Peyer's patch (tissue), 4 donors: ENCODE results near the gene DNALI1. TPM values are rescaled to one million over a fixed set of nuclear protein-coding genes. Genes with fewer than 3 reads are reported as not detected.

Experiments
- DNase-seq, 3 donors: peaks; one replicate each; pipeline ENCODE4 v3.0.0-alpha.2; 2017 to 2019
- H3K27ac ChIP-seq, 4 donors: fragments of 200-600 bp; sonication (generic); one replicate each; pipeline ENCODE4 v1.5.1; 2016 to 2019
- H3K27me3 ChIP-seq, 2 donors: fragments of 200-600 bp; sonication (generic); one replicate each; pipeline ENCODE4 v1.5.1; 2019
- H3K36me3 ChIP-seq, 3 donors: fragments of 200-600 bp; sonication (generic); one replicate each; pipeline ENCODE4 v1.5.1; 2016 to 2019
- H3K4me1 ChIP-seq, 4 donors: fragments of 200-600 bp; sonication (generic); one replicate each; pipeline ENCODE4 v1.5.1; 2016 to 2019
- H3K4me3 ChIP-seq, 4 donors: fragments of 200-600 bp; sonication (generic); 1 replicate in 3 of 4; 2 replicates in 1 of 4; pipeline ENCODE4 v1.5.1; 2016 to 2019; ENCODE audit warnings: mild to moderate bottlenecking in 1 of 4
- H3K9me3 ChIP-seq, 4 donors: fragments of 200-600 bp; sonication (generic); one replicate each; pipeline ENCODE4 v1.5.1; 2016 to 2019; ENCODE audit warnings: mild to moderate bottlenecking in 1 of 4
- POLR2A ChIP-seq, 2 donors: fragments of 450-650 bp; IDR thresholded peaks; one replicate each; pipeline ENCODE4 v1.5.1; 2017; ENCODE audit warnings: antibody characterized with exemption in 2 of 2, mild to moderate bottlenecking in 2 of 2, moderate library complexity in 2 of 2
- total RNA-seq, 4 donors: library from RNA; depleted of rRNA; stranded (reverse); fragments of >200 nt; gene quantifications; one replicate each; pipeline ENCODE4 v1.1.0, GENCODE V29; 2016
- TF ChIP-seq, protein P1 (sequence below), 6 experiments: fragments of 450-650 bp in 4 of 6; fragments of 200-600 bp in 2 of 6; sonication (generic) in 1 of 6; IDR thresholded peaks; one replicate each; pipeline ENCODE4 v1.5.1; 2017 to 2019; ENCODE audit warnings: antibody characterized with exemption in 6 of 6, mild to moderate bottlenecking in 3 of 6, moderate library complexity in 1 of 6

The DNALI1 gene
- total RNA-seq, result 1 to 10 TPM; 1.7 to 7.9 (median 3.7) TPM

DNA sequence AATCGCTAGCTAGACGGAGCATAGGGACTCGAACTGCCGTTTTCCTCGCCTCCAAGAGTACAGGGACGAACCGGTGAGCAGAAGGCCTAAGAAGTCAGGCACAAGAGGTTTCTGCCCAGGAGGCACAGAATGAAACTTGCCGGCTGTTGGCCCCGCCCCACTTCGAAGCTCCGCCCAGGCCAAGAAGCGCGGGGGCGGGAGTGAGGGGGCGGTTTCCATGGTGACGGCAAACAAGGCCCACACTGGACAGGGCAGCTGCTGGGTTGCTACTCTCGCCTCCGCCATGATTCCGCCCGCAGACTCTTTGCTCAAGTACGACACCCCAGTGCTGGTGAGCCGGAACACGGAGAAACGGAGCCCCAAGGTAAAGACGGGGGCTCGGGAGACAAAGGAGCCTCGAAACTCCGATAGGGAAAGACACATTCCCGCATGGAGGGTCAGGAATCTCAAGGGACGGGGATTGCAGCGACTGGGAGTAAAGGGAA, at the start of gene DNALI1:
Gene DNALI1 (plus strand): TSS at position 229 of the 485 bp plus-strand sequence. CDS start 55 bp downstream, at position 284.
- no peaks in the 10 kb centered on the region for H3K9me3 ChIP-seq
- no peaks in the 10 kb centered on the region for H3K27me3 ChIP-seq
- peaks cover 0 to 17% (median 5%) of the 10 kb centered on the region in 4 donors for H3K4me1 ChIP-seq
- TF ChIP-seq, protein P1, sequence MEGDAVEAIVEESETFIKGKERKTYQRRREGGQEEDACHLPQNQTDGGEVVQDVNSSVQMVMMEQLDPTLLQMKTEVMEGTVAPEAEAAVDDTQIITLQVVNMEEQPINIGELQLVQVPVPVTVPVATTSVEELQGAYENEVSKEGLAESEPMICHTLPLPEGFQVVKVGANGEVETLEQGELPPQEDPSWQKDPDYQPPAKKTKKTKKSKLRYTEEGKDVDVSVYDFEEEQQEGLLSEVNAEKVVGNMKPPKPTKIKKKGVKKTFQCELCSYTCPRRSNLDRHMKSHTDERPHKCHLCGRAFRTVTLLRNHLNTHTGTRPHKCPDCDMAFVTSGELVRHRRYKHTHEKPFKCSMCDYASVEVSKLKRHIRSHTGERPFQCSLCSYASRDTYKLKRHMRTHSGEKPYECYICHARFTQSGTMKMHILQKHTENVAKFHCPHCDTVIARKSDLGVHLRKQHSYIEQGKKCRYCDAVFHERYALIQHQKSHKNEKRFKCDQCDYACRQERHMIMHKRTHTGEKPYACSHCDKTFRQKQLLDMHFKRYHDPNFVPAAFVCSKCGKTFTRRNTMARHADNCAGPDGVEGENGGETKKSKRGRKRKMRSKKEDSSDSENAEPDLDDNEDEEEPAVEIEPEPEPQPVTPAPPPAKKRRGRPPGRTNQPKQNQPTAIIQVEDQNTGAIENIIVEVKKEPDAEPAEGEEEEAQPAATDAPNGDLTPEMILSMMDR (IDR thresholded peaks at IDR 0.05), result no peak
- no peak for TF ChIP-seq POLR2A (IDR thresholded peaks at IDR 0.05)
- peak within 1 kb of the TSS in 2 of 4 donors; percentile 38 to 40 for H3K4me3 ChIP-seq
- H3K36me3 ChIP-seq, result peaks cover 0 to 7% (median 0%) of the 10 kb centered on the region in 3 donors
- peak within 1 kb of the TSS in 1 of 4 donors; percentile 37 for H3K27ac ChIP-seq
- peak; percentile 31 to 87 (median 79) for DNase-seq

DNA sequence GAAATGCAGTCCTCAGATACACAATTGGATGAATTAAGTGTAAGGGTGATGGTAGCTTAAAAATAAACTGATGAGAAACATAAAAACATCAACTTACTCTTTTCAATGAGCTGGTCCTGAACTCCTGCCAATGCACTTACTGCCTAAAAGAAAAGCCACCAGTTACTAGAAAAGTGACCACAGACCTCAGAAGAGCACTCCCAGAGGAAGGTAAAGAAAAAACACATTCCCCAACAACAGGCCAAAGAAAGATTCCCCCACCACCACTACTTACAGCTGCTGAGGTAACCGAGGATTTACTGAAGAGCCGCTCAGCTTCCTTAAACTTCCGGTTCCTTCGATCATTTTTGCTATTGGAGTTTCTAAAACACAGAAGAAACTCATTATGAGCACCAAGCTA, 47.6 kb upstream of the DNALI1 start:
- H3K4me3 ChIP-seq, result no peak overlapping the region
- TF ChIP-seq POLR2A (IDR thresholded peaks at IDR 0.05), result no peak
- TF ChIP-seq, protein P1 (IDR thresholded peaks at IDR 0.05), result no peak
- no peak for DNase-seq
- peaks cover 0 to 65% (median 0%) of the 10 kb centered on the region in 3 donors for H3K36me3 ChIP-seq
- peaks cover 0 to 14% (median 2%) of the 10 kb centered on the region in 4 donors for H3K4me1 ChIP-seq
- no peaks in the 10 kb centered on the region for H3K27me3 ChIP-seq
- H3K9me3 ChIP-seq, result no peaks in the 10 kb centered on the region
- H3K27ac ChIP-seq, result no peak overlapping the region

DNA sequence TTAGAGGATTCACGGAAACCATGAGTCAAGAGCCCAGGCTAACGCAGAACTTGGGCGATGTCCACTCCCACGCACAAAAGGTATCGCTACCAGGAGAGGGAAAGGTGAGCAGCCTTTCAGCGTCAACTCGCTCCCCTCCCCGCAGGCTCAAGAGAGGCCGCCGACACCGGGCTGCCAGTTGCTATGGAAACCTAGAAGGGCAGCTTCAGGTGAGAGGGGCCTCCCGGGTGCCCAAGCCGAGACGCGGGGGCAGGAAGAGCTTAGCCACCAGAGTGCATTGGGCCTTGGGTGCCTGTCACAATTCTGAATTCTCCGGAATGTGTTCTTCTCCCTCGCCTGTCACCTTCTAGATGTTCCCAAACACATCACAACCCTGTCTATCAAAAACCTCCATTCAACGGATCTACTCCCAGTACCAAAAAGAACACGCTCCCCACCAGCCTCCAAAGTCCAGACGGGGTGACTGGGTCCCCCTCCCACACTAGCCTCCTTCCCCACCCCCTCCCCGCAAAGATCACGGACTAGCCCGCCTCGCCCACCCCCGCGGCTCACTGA, 42.9 kb upstream of the DNALI1 start:
- H3K36me3 ChIP-seq, result peaks cover 0 to 25% (median 0%) of the 10 kb centered on the region in 3 donors
- H3K27me3 ChIP-seq, result no peaks in the 10 kb centered on the region
- no peaks in the 10 kb centered on the region for H3K9me3 ChIP-seq
- TF ChIP-seq, protein P1 (IDR thresholded peaks at IDR 0.05), result no peak
- TF ChIP-seq POLR2A (IDR thresholded peaks at IDR 0.05), result no peak
- peak overlapping the region; percentile 88 to 94 (median 91) for H3K27ac ChIP-seq
- H3K4me3 ChIP-seq, result peak overlapping the region; percentile 83 to 95 (median 91)
- DNase-seq, result peak; percentile 50 to 64 (median 51)
- H3K4me1 ChIP-seq, result peaks cover 0 to 14% (median 2%) of the 10 kb centered on the region in 4 donors

DNA sequence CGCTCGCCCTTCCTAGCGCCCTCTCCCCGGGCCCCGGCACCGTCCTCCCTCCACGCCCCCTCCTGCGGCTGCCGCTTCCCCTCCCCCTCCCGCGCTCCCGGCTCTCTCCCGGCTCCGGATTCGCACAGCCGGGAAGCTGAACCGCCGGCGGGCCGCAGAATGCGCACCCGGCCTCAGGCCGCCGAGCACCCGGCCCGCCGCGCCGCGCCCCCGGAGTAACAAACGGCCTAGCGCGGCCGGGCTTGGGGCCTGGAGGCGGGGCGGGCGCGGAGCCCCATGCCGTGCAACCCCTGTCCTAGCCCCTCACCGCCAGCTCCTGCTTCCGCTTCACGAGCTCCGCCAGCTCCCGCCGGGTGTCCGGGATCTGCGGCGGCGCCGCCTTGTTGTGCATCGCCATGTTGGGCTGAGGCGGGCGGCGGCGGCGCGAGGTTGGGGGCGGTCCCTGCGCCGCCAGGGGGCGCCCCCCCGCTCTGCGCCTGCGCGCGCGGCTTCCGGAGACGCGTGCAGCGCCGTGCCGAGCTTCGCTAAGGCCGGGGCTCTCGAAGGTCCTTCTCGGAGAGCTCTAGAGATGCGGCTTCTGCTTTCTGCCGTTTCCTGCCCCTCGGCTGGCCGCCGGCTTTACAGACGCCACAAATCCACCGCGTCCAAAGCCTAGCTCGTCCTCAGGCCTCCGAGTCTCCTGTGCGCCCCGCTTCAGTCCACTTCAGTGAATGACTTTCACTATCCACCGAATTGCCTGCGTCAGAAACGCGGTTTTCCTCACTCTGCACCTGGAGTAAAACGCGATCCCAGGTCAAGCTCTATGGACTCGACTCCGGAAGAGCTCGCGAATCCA, 42.2 kb upstream of the DNALI1 start, which contains the start of gene MEAF6:
Gene MEAF6 (minus strand): TSS at position 417 of the 835 bp plus-strand sequence. CDS start 20 bp downstream, at position 397.
- peaks cover 0 to 22% (median 0%) of the 10 kb centered on the region in 3 donors for H3K36me3 ChIP-seq
- peak; percentile 77 to 92 (median 90) for DNase-seq
- TF ChIP-seq, protein P1 (IDR thresholded peaks at IDR 0.05), result peak; percentile 63 to 90 (median 86)
- TF ChIP-seq POLR2A (IDR thresholded peaks at IDR 0.05), result peak; percentile 79 to 80
- peak within 1 kb of the TSS; percentile 88 to 94 (median 91) for H3K27ac ChIP-seq
- peak within 1 kb of the TSS; percentile 83 to 95 (median 91) for H3K4me3 ChIP-seq
- H3K9me3 ChIP-seq, result no peaks in the 10 kb centered on the region
- H3K4me1 ChIP-seq, result peaks cover 0 to 14% (median 2%) of the 10 kb centered on the region in 4 donors
- H3K27me3 ChIP-seq, result no peaks in the 10 kb centered on the region

DNA sequence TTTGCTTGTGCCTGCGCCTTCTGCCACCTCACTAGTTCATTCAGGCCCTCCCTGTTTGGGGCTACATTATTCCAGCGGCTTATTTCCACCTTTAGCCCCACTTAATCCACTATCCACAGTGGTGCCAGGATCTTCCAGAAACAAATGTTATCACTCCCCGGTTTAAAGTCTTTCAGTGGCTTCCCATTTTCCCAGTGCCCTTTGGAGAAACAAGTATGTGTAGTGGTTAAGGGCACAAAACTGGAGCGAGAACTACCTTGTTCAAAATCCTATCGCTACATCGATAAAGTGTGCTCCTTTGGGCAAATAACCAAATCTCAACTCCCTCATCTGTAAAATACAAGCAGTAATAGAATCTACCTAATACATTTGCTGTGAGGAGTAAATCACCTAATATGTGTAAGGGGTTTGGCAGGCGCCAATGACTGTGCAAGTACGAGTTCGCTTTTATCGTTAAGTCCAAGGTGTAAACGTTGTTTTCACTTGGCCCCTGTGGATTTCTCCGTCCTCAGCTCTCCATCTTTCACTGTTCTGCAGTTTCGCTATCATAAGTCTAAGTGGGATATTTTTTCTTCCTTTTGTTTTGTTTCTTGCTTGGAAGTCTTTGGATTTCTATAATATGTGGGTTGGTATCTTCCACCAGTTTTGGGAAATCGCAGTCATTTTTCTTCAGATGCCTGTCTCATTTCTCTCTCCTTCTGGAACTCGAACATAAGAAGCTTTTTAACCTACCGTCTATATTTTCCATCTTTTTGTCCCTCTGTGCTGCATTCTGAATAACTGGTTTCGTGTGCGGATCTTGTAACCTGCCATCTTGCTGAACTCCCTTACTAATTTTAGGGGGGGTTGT, 41.3 kb upstream of the DNALI1 start:
- peaks cover 0 to 14% (median 2%) of the 10 kb centered on the region in 4 donors for H3K4me1 ChIP-seq
- no peaks in the 10 kb centered on the region for H3K27me3 ChIP-seq
- peaks cover 0 to 20% (median 0%) of the 10 kb centered on the region in 3 donors for H3K36me3 ChIP-seq
- no peaks in the 10 kb centered on the region for H3K9me3 ChIP-seq
- TF ChIP-seq, protein P1 (IDR thresholded peaks at IDR 0.05), result no peak
- TF ChIP-seq POLR2A (IDR thresholded peaks at IDR 0.05), result no peak
- no peak for DNase-seq
- peak overlapping the region; percentile 83 to 95 (median 91) for H3K4me3 ChIP-seq
- H3K27ac ChIP-seq, result peak overlapping the region; percentile 88 to 94 (median 91)
